Neural progenitor cell (in vitro differentiated cells): ENCODE results near the gene UQCRQ.

Source experiments
- CTCF ChIP-seq: fragments of 200-600 bp; sonication (generic); IDR thresholded peaks from 2 replicates; pipeline ENCODE4 v1.5.1; 2017; ENCODE audit warnings: antibody characterized with exemption, mild to moderate bottlenecking
- EZH2phosphoT487 ChIP-seq: fragments of 200-600 bp; sonication (generic); IDR thresholded peaks from 2 replicates; pipeline ENCODE4 v1.6.1; 2017; ENCODE audit warnings: antibody characterized with exemption

GRCh38 chr5:132883261-132883834, 16.9 kb downstream of the UQCRQ start:
- TF ChIP-seq CTCF (peak; percentile 64), EZH2phosphoT487 (no peak)
